Measurements from ENCODE around the gene FAM131C.

The FAM131C gene

GRCh38 chr1:16099412-16099811 is 26.0 kb upstream of the FAM131C start:
- no peak for DNase-seq (ENCODE audit: extremely low read depth, low read depth)
- no peak for TF ChIP-seq CTCF (IDR thresholded peaks at IDR 0.05; ENCODE audit: low read depth, low read length)

- DNase-seq (ENCODE audit: extremely low read depth, low read depth), result no peak
- no peak for TF ChIP-seq CTCF (IDR thresholded peaks at IDR 0.05; ENCODE audit: low read depth, low read length)
Measured at GRCh38 chr1:16095447-16095846, 22.0 kb upstream of the FAM131C start.

- TF ChIP-seq CTCF (IDR thresholded peaks at IDR 0.05; ENCODE audit: low read depth, low read length), result no peak
- no peak for DNase-seq (ENCODE audit: extremely low read depth, low read depth)
Measured at GRCh38 chr1:16094453-16095158, 21.2 kb upstream of the FAM131C start.

GRCh38 chr1:16093611-16094010 is 20.2 kb upstream of the FAM131C start:
- no peak for TF ChIP-seq CTCF (IDR thresholded peaks at IDR 0.05; ENCODE audit: low read depth, low read length)
- DNase-seq (ENCODE audit: extremely low read depth, low read depth), result no peak

- no peak for DNase-seq (ENCODE audit: extremely low read depth, low read depth)
- TF ChIP-seq CTCF (IDR thresholded peaks at IDR 0.05; ENCODE audit: low read depth, low read length), result no peak
Measured at GRCh38 chr1:16092923-16093511, 19.6 kb upstream of the FAM131C start.

- no peak for TF ChIP-seq CTCF (IDR thresholded peaks at IDR 0.05; ENCODE audit: low read depth, low read length)
Measured at GRCh38 chr1:16092097-16092922, 18.9 kb upstream of the FAM131C start.

GRCh38 chr1:16091296-16091695 is 17.8 kb upstream of the FAM131C start:
- no peak for TF ChIP-seq CTCF (IDR thresholded peaks at IDR 0.05; ENCODE audit: low read depth, low read length)
- DNase-seq (ENCODE audit: extremely low read depth, low read depth), result no peak

More at GRCh38 chr1:16092097-16092922, 18.9 kb upstream of the FAM131C start:
- DNase-seq (ENCODE audit: extremely low read depth, low read depth), result no peak

Data from AG09319 (cell line).